AG09309 (cell line): ENCODE data around the gene THY1.
A peak's percentile ranks its signal among the peaks of the same experiment; 100 is the strongest.
"Not testable (repeated sequence)": the region's sequence is repeated elsewhere in the genome, so short reads cannot be mapped to it uniquely, and the experiment has no call there.

Experiments
- DNase-seq: peaks from one replicate; pipeline ENCODE4 v3.0.0-alpha.2; 2010; ENCODE audit warnings: low read depth
- H3K4me3 ChIP-seq: 2 replicates; pipeline ENCODE4 v1.5.1; 2011; ENCODE audit warnings: mild to moderate bottlenecking, low read depth, low read length, moderate library complexity; ENCODE audit not compliant: control insufficient read depth
- CTCF ChIP-seq: IDR thresholded peaks from 2 replicates; pipeline ENCODE4 v1.5.1; 2011; ENCODE audit warnings: mild to moderate bottlenecking, low read depth, low read length, inconsistent platforms; ENCODE audit not compliant: insufficient read depth, control insufficient read depth; ENCODE audit errors: missing control alignments

The THY1 gene

GRCh38 chr11:119389611-119390254 is 33.2 kb downstream of the THY1 start:
- TF ChIP-seq CTCF = peak; percentile 42
- no peak for DNase-seq
- no peak overlapping the region for H3K4me3 ChIP-seq

GRCh38 chr11:119388103-119388502 is 34.9 kb downstream of the THY1 start:
- no peak for TF ChIP-seq CTCF
- no peak for DNase-seq
- no peak overlapping the region for H3K4me3 ChIP-seq

- no peak for DNase-seq
- no peak for TF ChIP-seq CTCF
- no peak overlapping the region for H3K4me3 ChIP-seq
Observed at GRCh38 chr11:119384332-119384731, 38.6 kb downstream of the THY1 start.

- DNase-seq, H3K4me3 ChIP-seq: not testable (repeated sequence)
Observed at GRCh38 chr11:119382513-119382912, 40.5 kb downstream of the THY1 start.

- DNase-seq = no peak
- H3K4me3 ChIP-seq = peak overlapping the region; percentile 51
- TF ChIP-seq CTCF = no peak
Observed at GRCh38 chr11:119382101-119382500, 40.9 kb downstream of the THY1 start.

GRCh38 chr11:119381181-119381988 is 41.6 kb downstream of the THY1 start, which contains the start of gene USP2:
Gene USP2, minus strand, starts transcription at chr11:119381690. Its CDS starts 8,210 bp downstream, at chr11:119373480.
- peak; percentile 78 for TF ChIP-seq CTCF
- peak; percentile 80 for DNase-seq

GRCh38 chr11:119380827-119381180 is 42.2 kb downstream of the THY1 start:
- no peak for DNase-seq
- no peak for TF ChIP-seq CTCF
- H3K4me3 ChIP-seq = peak overlapping the region; percentile 51

More at GRCh38 chr11:119381181-119381988, 41.6 kb downstream of the THY1 start, which contains the start of gene USP2:
- peak within 1 kb of the TSS; percentile 51 for H3K4me3 ChIP-seq
